ENCODE measurements around the gene MUL1.

- no peak for TF ChIP-seq CTCF (conservative IDR thresholded peaks at IDR 0.05; ENCODE audit: low read depth, low read length)
- TF ChIP-seq POLR2A (IDR thresholded peaks at IDR 0.05; ENCODE audit: low read depth, low read length), result no peak
- TF ChIP-seq RCOR1 (IDR thresholded peaks at IDR 0.05; ENCODE audit: insufficient replicate concordance, low read length), result no peak
- TF ChIP-seq MAZ (IDR thresholded peaks at IDR 0.05; ENCODE audit: borderline replicate concordance, low read depth, low read length), result no peak
- no peak for TF ChIP-seq FOS (IDR thresholded peaks at IDR 0.05; ENCODE audit: low read depth, low read length)
- no peak for TF ChIP-seq BHLHE40 (IDR thresholded peaks at IDR 0.05; ENCODE audit: low read depth, low read length)
- no peak for TF ChIP-seq CEBPB (IDR thresholded peaks at IDR 0.05; ENCODE audit: low read depth, low read length)
- no peak for TF ChIP-seq SMC3 (IDR thresholded peaks at IDR 0.05; ENCODE audit: low read depth, low read length)
- TF ChIP-seq RFX5 (IDR thresholded peaks at IDR 0.05; ENCODE audit: low read depth, low read length), result no peak
These were observed 31.0 kb upstream of the MUL1 start for GRCh38 chr1:20538760-20539551.

All from IMR-90 (cell line).